Measurements from ENCODE around the gene UNC93A. TPM values are rescaled to one million over a fixed set of nuclear protein-coding genes. Genes with fewer than 3 reads are reported as not detected.

The UNC93A gene
- total RNA-seq, 1 experiment from 2014 or later = not detected

DNA sequence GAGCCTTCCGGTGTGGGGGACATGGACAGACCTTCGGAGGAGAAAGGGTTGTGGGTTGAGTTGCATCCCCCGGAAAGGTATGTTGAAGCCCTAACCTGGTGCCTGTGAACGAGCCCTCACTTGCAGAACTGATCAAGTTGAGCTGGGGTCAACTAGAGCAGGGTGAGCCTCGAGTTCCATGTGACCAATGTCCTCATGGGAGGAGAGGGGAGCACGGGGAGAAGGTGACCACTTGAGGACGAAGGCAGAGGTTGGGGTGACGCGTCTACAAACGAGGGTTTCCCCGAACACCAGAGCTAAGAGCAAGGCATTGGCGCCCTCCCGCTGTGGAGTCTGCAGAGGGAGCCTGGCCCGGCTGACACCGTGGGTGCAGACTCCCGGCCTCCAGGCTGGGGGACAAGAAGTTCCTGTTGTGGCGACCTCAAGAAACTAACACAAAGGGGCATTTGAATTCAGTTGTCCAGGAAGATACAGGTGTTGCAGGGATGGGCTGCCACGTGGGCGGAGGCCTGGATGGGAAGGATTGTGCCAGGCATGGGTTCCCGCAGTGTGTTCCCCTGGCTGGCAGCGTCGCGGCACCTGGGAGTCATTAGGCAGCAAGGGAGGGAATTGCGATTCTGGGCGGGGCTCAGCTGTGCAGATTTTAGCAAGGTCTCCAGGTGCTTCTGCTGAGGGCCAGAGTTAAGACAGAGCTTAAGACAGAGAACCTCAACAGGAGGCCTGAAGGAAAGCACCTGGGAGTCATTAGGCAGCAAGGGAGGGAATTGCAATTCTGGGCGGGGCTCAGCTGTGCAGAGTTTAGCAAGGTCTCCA is 20.4 kb upstream of the UNC93A start:
- no peak for TF ChIP-seq EZH2 (IDR thresholded peaks at IDR 0.05)
- no peak for TF ChIP-seq TCF7L2 (IDR thresholded peaks at IDR 0.05; ENCODE audit: borderline replicate concordance, extremely low read depth, insufficient read depth, insufficient read length)
- no peak for TF ChIP-seq EGR1 (IDR thresholded peaks at IDR 0.05; ENCODE audit: low read depth)
- no peak for TF ChIP-seq ELF1 (IDR thresholded peaks at IDR 0.05; ENCODE audit: borderline replicate concordance, low read depth)
- TF ChIP-seq SP1 (IDR thresholded peaks at IDR 0.05; ENCODE audit: low read depth) = no peak
- TF ChIP-seq, protein P1, sequence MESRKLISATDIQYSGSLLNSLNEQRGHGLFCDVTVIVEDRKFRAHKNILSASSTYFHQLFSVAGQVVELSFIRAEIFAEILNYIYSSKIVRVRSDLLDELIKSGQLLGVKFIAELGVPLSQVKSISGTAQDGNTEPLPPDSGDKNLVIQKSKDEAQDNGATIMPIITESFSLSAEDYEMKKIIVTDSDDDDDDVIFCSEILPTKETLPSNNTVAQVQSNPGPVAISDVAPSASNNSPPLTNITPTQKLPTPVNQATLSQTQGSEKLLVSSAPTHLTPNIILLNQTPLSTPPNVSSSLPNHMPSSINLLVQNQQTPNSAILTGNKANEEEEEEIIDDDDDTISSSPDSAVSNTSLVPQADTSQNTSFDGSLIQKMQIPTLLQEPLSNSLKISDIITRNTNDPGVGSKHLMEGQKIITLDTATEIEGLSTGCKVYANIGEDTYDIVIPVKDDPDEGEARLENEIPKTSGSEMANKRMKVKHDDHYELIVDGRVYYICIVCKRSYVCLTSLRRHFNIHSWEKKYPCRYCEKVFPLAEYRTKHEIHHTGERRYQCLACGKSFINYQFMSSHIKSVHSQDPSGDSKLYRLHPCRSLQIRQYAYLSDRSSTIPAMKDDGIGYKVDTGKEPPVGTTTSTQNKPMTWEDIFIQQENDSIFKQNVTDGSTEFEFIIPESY (IDR thresholded peaks at IDR 0.05; ENCODE audit: extremely low read depth, insufficient replicate concordance, low read length) = no peak
- no peak for TF ChIP-seq CBX3 (IDR thresholded peaks at IDR 0.05; ENCODE audit: low read depth)
- POLR2A ChIA-PET = no interaction called here
- no peaks in the 10 kb centered on the region for H3K9me3 ChIP-seq (ENCODE audit: control insufficient read depth in 1 of 2, insufficient read depth in 1 of 2, low read depth in 1 of 2, low read length in 2 of 2)
- no peaks in the 10 kb centered on the region for H3K9me2 ChIP-seq (ENCODE audit: insufficient read depth)
- DNase-seq (ENCODE audit: low read depth, low spot score) (no peak), ATAC-seq (no peak)
- H2AFZ ChIP-seq (ENCODE audit: low read depth, low read length, poor library complexity, severe bottlenecking) = no peak overlapping the region
- H3K4me1 ChIP-seq (ENCODE audit: control insufficient read depth in 1 of 2, insufficient read depth in 2 of 2, low read length in 2 of 2) = no peaks in the 10 kb centered on the region
- no peak overlapping the region for H3K4me3 ChIP-seq (replicated peaks in 1 of 2; ENCODE audit: low read depth in 1 of 2, low read length in 2 of 2)
- no peaks in the 10 kb centered on the region for H3K36me3 ChIP-seq (ENCODE audit: control insufficient read depth in 1 of 2, insufficient read depth in 2 of 2, low read length in 2 of 2)
- no TSS peak for BruUV-seq (replicated peaks)
- CTCF ChIA-PET = no interaction called here
- H3K27me3 ChIP-seq (ENCODE audit: insufficient read depth, low read length) = peaks cover 9% of the 10 kb centered on the region; the same call in 1 of the 2 replicates
- intact Hi-C loops (cut with micrococcal nuclease) = no loop called here
- no peaks in the 10 kb centered on the region for H3K79me2 ChIP-seq (ENCODE audit: insufficient read depth, low read length)
- H4K20me1 ChIP-seq (ENCODE audit: insufficient read depth) = no peaks in the 10 kb centered on the region
- RAD21 ChIA-PET (ENCODE audit: low non-redundant PET in 1 of 2, low total read pairs in 2 of 2, uncharacterized antibody in 2 of 2, unreplicated experiment in 2 of 2) = no interaction called here
- H3K27ac ChIP-seq (ENCODE audit: low read depth, low read length) = no peak overlapping the region
- H3K4me2 ChIP-seq (ENCODE audit: low read length) = no peak overlapping the region
- no peak overlapping the region for H3K9ac ChIP-seq (ENCODE audit: low read length)

All from HCT116 (cell line).